ENCODE measurements around the gene EYS.
A peak's percentile ranks its signal among the peaks of the same experiment; 100 is the strongest.

The EYS gene

DNA sequence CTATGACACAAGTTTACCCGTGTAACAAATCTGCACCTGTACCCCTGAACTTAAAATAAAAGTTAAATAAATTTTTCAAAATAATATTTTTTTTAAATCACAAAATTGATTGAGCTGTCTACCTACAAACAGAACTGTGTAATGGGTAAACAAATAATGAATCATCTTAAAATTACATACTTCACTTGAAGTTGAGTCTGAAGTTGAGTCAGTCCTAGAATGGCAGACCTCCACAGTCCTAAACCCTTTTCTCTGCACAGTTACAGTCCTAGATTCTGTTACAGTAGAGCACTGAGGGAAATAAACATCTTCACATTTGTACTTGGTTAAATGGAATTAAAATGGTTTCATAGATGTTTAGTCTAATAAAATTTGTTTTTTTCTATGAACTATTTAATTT lies 1190.6 kb downstream of the EYS start:
- no peak for ATAC-seq
- TF ChIP-seq ZC3H10 (CRISPR knock-in tag; IDR thresholded peaks at IDR 0.05): no peak
- TF ChIP-seq BACH2 (CRISPR knock-in tag; IDR thresholded peaks at IDR 0.05; ENCODE audit: borderline replicate concordance): no peak
- no peak for TF ChIP-seq TCF4 (CRISPR knock-in tag; IDR thresholded peaks at IDR 0.05; ENCODE audit: borderline replicate concordance)
- TF ChIP-seq, protein P1, sequence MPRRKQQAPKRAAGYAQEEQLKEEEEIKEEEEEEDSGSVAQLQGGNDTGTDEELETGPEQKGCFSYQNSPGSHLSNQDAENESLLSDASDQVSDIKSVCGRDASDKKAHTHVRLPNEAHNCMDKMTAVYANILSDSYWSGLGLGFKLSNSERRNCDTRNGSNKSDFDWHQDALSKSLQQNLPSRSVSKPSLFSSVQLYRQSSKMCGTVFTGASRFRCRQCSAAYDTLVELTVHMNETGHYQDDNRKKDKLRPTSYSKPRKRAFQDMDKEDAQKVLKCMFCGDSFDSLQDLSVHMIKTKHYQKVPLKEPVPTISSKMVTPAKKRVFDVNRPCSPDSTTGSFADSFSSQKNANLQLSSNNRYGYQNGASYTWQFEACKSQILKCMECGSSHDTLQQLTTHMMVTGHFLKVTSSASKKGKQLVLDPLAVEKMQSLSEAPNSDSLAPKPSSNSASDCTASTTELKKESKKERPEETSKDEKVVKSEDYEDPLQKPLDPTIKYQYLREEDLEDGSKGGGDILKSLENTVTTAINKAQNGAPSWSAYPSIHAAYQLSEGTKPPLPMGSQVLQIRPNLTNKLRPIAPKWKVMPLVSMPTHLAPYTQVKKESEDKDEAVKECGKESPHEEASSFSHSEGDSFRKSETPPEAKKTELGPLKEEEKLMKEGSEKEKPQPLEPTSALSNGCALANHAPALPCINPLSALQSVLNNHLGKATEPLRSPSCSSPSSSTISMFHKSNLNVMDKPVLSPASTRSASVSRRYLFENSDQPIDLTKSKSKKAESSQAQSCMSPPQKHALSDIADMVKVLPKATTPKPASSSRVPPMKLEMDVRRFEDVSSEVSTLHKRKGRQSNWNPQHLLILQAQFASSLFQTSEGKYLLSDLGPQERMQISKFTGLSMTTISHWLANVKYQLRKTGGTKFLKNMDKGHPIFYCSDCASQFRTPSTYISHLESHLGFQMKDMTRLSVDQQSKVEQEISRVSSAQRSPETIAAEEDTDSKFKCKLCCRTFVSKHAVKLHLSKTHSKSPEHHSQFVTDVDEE (CRISPR knock-in tag; IDR thresholded peaks at IDR 0.05): no peak
- no peak for TF ChIP-seq SNAI2 (CRISPR knock-in tag; IDR thresholded peaks at IDR 0.05)
- TF ChIP-seq ARNTL (CRISPR knock-in tag; IDR thresholded peaks at IDR 0.05; ENCODE audit: borderline replicate concordance, low read depth): no peak
- no peak for TF ChIP-seq PPARA (CRISPR knock-in tag; IDR thresholded peaks at IDR 0.05; ENCODE audit: borderline replicate concordance)

DNA sequence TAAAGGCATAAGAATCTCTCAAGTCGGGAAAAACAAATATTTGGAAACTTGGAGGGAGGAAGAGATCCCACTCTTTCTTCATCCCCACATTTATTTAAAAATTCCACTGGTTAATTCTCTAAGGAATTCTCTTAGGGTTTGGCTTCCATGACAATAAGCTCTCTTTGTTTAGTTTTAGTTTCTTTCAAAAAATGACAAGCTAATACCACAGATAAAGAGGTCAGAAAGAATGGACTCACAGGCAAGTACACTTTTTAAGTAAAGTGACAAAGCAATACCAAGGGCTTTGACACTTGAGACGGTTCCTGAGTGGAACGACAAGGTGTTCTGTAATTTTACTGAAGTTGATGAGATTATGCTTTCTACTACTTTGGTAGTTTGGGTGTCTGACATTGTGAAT lies 1199.4 kb downstream of the EYS start:
- TF ChIP-seq ZNF70 (CRISPR knock-in tag; IDR thresholded peaks at IDR 0.05) (no peak), ZFP30 (CRISPR knock-in tag; IDR thresholded peaks at IDR 0.05) (no peak), BACH2 (CRISPR knock-in tag; IDR thresholded peaks at IDR 0.05; ENCODE audit: borderline replicate concordance) (no peak), ZC3H10 (CRISPR knock-in tag; IDR thresholded peaks at IDR 0.05) (no peak), GLIS3 (CRISPR knock-in tag; IDR thresholded peaks at IDR 0.05) (no peak), ESRRG (CRISPR knock-in tag; IDR thresholded peaks at IDR 0.05) (no peak), ZNF8 (CRISPR knock-in tag; IDR thresholded peaks at IDR 0.05) (no peak), PPARA (CRISPR knock-in tag; IDR thresholded peaks at IDR 0.05; ENCODE audit: borderline replicate concordance) (no peak), ARNTL (CRISPR knock-in tag; IDR thresholded peaks at IDR 0.05; ENCODE audit: borderline replicate concordance, low read depth) (no peak), ISL1 (CRISPR knock-in tag; IDR thresholded peaks at IDR 0.05) (no peak)
- TF ChIP-seq, protein P1 (CRISPR knock-in tag; IDR thresholded peaks at IDR 0.05): no peak
- TF ChIP-seq, protein P2, sequence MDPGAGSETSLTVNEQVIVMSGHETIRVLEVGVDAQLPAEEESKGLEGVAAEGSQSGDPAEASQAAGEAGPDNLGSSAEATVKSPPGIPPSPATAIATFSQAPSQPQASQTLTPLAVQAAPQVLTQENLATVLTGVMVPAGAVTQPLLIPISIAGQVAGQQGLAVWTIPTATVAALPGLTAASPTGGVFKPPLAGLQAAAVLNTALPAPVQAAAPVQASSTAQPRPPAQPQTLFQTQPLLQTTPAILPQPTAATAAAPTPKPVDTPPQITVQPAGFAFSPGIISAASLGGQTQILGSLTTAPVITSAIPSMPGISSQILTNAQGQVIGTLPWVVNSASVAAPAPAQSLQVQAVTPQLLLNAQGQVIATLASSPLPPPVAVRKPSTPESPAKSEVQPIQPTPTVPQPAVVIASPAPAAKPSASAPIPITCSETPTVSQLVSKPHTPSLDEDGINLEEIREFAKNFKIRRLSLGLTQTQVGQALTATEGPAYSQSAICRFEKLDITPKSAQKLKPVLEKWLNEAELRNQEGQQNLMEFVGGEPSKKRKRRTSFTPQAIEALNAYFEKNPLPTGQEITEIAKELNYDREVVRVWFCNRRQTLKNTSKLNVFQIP (CRISPR knock-in tag; IDR thresholded peaks at IDR 0.05; ENCODE audit: borderline replicate concordance, low read depth): no peak
- TF ChIP-seq, protein P3, sequence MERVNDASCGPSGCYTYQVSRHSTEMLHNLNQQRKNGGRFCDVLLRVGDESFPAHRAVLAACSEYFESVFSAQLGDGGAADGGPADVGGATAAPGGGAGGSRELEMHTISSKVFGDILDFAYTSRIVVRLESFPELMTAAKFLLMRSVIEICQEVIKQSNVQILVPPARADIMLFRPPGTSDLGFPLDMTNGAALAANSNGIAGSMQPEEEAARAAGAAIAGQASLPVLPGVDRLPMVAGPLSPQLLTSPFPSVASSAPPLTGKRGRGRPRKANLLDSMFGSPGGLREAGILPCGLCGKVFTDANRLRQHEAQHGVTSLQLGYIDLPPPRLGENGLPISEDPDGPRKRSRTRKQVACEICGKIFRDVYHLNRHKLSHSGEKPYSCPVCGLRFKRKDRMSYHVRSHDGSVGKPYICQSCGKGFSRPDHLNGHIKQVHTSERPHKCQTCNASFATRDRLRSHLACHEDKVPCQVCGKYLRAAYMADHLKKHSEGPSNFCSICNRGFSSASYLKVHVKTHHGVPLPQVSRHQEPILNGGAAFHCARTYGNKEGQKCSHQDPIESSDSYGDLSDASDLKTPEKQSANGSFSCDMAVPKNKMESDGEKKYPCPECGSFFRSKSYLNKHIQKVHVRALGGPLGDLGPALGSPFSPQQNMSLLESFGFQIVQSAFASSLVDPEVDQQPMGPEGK (CRISPR knock-in tag; IDR thresholded peaks at IDR 0.05; ENCODE audit: borderline replicate concordance): no peak
- no peak for ATAC-seq

DNA sequence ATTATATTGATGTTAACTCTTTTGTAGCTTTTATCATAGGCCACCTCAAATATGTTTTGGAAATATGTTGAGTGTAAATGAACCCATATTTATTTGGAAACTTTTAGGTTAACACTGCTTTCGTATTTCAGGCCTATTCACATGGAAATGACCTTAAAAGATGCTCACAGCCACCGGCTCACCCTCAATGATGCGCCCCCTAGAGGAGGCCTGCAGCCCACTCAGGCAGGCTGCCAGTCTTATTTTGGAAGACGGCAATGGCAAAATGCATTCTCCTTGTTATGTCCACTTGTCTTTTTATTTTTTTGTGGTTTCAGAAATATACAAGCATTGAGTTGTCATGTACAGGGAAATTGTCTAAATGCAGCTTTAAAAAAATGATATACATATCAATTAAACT lies 1201.7 kb downstream of the EYS start:
- 0 out of 3 replicates have a peak, but pooled peaks have one; percentile 49 for ATAC-seq
- TF ChIP-seq TCF4 (CRISPR knock-in tag; IDR thresholded peaks at IDR 0.05; ENCODE audit: borderline replicate concordance) (no peak), RARB (CRISPR knock-in tag; IDR thresholded peaks at IDR 0.05) (no peak), GLIS3 (CRISPR knock-in tag; IDR thresholded peaks at IDR 0.05) (no peak), CSDC2 (CRISPR knock-in tag; IDR thresholded peaks at IDR 0.05) (no peak), ZNF565 (CRISPR knock-in tag; conservative IDR thresholded peaks at IDR 0.05; ENCODE audit: low read depth) (no peak), ISL1 (CRISPR knock-in tag; IDR thresholded peaks at IDR 0.05) (no peak), ZNF8 (CRISPR knock-in tag; IDR thresholded peaks at IDR 0.05) (no peak), ZFP30 (CRISPR knock-in tag; IDR thresholded peaks at IDR 0.05) (no peak)
- TF ChIP-seq, protein P4, sequence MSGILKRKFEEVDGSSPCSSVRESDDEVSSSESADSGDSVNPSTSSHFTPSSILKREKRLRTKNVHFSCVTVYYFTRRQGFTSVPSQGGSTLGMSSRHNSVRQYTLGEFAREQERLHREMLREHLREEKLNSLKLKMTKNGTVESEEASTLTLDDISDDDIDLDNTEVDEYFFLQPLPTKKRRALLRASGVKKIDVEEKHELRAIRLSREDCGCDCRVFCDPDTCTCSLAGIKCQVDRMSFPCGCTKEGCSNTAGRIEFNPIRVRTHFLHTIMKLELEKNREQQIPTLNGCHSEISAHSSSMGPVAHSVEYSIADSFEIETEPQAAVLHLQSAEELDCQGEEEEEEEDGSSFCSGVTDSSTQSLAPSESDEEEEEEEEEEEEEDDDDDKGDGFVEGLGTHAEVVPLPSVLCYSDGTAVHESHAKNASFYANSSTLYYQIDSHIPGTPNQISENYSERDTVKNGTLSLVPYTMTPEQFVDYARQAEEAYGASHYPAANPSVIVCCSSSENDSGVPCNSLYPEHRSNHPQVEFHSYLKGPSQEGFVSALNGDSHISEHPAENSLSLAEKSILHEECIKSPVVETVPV (CRISPR knock-in tag; IDR thresholded peaks at IDR 0.05): no peak
- TF ChIP-seq, protein P3 (CRISPR knock-in tag; IDR thresholded peaks at IDR 0.05; ENCODE audit: borderline replicate concordance): no peak
- TF ChIP-seq, protein P2 (CRISPR knock-in tag; IDR thresholded peaks at IDR 0.05; ENCODE audit: borderline replicate concordance, low read depth): no peak

All from SK-N-SH treated with all-trans-retinoic acid at 6 μM for 48 hours (cell line).